NB4 (cell line): ENCODE results near the gene GPR153.

Experiments
- MYC ChIP-seq: IDR thresholded peaks from 2 replicates; pipeline ENCODE4 v1.6.1; 2011; ENCODE audit warnings: low read depth, low read length
- POLR2A ChIP-seq: IDR thresholded peaks from 2 replicates; pipeline ENCODE4 v1.6.1; 2011; ENCODE audit warnings: mild to moderate bottlenecking; ENCODE audit not compliant: insufficient read length; ENCODE audit errors: extremely low read depth
- TF ChIP-seq, protein P1 (sequence below): IDR thresholded peaks from one replicate; pipeline ENCODE4 v1.5.1; 2012; ENCODE audit warnings: low read depth, low read length
- TF ChIP-seq, protein P2 (sequence below): IDR thresholded peaks from 2 replicates; pipeline ENCODE4 v1.6.1; 2011; ENCODE audit warnings: low read depth, low read length

DNA sequence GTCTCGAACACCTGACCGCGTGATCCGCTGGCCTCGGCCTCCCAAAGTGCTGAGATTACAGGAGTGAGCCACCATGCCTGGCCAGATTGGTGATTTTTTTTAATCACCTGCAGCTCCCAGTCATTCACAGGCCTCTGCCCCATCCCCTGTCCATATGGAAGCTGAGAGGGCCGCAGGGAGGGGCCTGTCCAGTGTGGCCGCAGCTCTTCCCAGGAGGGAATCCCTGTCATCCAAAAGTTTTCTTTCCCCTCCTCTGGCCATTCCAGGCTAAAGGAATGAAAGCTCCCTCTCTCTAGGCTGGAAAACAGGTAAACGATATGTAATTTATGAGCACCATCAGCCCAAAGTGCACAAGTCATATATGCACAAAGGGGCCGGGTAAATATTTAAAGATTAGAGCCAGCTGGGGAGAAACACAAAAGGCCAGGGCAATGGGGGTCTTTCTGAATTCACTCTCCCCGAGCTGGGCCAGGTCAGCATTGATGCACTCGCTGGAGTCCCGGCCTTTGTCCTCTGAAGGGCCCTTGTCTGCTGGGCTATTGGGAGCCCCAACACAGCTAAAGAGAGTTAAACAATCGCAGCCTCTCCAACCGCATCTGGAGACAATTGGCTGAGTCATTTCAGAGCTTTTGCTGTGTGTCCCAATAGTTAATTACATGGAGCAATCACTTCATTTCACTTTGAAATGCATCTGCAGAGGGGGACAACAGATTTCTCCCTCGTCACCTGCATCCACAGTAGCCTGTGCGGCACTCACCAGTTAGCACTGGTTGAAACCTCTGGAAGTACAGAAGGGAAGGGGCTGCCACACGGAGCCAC, 20.7 kb downstream of the GPR153 start:
- TF ChIP-seq, protein P1, sequence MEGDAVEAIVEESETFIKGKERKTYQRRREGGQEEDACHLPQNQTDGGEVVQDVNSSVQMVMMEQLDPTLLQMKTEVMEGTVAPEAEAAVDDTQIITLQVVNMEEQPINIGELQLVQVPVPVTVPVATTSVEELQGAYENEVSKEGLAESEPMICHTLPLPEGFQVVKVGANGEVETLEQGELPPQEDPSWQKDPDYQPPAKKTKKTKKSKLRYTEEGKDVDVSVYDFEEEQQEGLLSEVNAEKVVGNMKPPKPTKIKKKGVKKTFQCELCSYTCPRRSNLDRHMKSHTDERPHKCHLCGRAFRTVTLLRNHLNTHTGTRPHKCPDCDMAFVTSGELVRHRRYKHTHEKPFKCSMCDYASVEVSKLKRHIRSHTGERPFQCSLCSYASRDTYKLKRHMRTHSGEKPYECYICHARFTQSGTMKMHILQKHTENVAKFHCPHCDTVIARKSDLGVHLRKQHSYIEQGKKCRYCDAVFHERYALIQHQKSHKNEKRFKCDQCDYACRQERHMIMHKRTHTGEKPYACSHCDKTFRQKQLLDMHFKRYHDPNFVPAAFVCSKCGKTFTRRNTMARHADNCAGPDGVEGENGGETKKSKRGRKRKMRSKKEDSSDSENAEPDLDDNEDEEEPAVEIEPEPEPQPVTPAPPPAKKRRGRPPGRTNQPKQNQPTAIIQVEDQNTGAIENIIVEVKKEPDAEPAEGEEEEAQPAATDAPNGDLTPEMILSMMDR, result no peak
- TF ChIP-seq POLR2A (no peak), MYC (no peak)
- TF ChIP-seq, protein P2, sequence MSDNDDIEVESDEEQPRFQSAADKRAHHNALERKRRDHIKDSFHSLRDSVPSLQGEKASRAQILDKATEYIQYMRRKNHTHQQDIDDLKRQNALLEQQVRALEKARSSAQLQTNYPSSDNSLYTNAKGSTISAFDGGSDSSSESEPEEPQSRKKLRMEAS, result no peak
